ENCODE results near the gene IL1RAPL1. TPM values are rescaled to one million over a fixed set of nuclear protein-coding genes. Genes with fewer than 3 reads are reported as not detected.

IL1RAPL1 gene
- total RNA-seq, 1 donor: 1.3 TPM

DNA sequence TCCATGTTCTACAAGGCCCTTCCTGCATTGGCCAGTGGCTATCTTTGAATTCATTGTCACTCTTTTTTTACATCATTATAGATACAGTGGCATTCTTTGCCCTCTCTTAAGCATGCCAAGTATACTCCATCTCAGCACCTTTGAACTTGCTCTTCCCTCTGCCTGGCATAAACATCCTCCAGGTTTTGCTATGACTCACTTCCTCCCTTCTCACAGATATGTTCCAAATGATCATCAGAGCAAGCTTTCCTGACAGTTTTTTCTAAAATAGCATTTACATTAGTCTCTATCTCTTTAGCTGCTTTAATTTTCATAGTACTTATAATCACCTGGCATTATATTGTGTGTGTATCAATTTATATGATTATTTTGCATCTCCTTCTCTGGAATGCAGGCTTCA, 1074.9 kb downstream of the IL1RAPL1 start:
- DNase-seq (ENCODE audit: low read depth): peak; percentile 65
- TF ChIP-seq, protein P1, sequence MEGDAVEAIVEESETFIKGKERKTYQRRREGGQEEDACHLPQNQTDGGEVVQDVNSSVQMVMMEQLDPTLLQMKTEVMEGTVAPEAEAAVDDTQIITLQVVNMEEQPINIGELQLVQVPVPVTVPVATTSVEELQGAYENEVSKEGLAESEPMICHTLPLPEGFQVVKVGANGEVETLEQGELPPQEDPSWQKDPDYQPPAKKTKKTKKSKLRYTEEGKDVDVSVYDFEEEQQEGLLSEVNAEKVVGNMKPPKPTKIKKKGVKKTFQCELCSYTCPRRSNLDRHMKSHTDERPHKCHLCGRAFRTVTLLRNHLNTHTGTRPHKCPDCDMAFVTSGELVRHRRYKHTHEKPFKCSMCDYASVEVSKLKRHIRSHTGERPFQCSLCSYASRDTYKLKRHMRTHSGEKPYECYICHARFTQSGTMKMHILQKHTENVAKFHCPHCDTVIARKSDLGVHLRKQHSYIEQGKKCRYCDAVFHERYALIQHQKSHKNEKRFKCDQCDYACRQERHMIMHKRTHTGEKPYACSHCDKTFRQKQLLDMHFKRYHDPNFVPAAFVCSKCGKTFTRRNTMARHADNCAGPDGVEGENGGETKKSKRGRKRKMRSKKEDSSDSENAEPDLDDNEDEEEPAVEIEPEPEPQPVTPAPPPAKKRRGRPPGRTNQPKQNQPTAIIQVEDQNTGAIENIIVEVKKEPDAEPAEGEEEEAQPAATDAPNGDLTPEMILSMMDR (IDR thresholded peaks at IDR 0.05; ENCODE audit: insufficient read depth, low read depth, low read length): no peak
- H3K4me3 ChIP-seq (ENCODE audit: low read depth, low read length): no peak overlapping the region

DNA sequence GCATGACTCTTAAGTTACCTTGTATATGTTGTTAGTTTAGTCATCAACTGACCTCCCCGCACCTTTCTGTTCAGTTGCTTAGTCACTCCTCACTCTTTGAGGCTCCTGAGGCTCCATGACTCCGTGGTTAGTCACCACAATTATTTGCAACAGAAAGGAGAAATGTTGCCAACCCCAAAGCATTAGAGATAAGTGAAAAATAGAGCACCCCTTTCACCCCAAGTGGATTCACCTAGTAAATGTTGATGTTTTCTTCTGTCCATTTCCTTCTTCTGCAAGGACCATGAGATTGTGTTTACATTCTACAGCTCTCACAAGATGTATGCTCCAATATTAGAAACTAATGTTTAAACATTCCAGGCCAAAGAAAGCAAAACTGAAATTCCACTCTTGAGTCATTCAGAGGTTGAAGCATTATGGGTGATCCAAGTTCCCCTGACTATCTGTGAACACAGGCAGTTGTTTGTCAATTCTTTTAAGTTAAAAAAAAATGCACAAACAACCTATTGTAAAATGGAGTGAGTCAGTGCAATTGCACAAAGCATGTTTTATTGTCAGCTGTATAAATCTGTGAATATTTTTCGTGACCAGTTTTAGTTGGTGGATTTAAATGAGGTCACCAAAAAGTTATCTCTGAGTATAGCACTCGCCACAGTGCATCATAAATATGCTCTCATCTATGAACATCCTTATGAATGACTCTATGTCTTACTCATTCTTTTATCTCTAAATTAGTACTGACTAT, 1075.7 kb downstream of the IL1RAPL1 start:
- DNase-seq (ENCODE audit: low read depth): peak; percentile 85
- no peak overlapping the region for H3K4me3 ChIP-seq (ENCODE audit: low read depth, low read length)
- TF ChIP-seq, protein P1 (IDR thresholded peaks at IDR 0.05; ENCODE audit: insufficient read depth, low read depth, low read length): no peak

DNA sequence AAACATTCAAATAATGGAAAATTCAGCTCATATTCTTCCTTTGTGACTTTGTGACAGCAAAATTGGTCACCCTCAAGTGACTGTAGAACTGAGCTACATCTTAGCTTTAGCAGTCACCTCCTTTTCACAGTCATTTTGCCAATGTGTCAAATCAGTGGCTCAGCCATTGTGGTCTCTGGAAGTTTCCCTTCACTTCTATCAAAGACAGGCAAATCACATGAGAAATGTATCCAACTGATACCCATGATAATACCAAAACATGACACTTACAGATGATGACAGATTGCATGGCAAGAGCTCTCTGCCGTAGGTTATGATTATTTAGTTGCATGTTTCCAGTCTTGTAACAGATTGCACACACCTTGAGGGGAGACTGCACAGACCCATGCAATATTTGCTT, 1078.3 kb downstream of the IL1RAPL1 start:
- no peak overlapping the region for H3K4me3 ChIP-seq (ENCODE audit: low read depth, low read length)
- TF ChIP-seq, protein P1 (IDR thresholded peaks at IDR 0.05; ENCODE audit: insufficient read depth, low read depth, low read length): no peak
- DNase-seq (ENCODE audit: low read depth): no peak

DNA sequence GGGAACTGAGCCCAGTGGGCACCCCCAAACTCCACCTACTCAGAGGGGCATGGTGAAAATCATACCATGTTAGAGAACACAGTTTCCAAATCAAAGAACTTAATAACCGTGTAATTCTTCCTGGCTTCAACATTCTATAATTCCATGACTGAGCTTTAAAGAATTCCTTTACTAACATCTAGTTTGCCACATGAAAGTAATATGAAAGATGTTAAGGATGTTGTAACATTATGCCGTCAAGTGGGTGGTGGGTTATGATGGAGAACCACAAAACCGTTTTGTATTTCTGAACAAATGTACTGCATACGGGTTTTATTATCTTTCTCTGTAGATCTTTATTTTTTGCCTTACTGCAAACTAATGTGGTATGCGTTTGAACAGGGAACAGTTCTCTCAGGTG, 1079.1 kb downstream of the IL1RAPL1 start:
- H3K4me3 ChIP-seq (ENCODE audit: low read depth, low read length): no peak overlapping the region
- no peak for DNase-seq (ENCODE audit: low read depth)
- TF ChIP-seq, protein P1 (IDR thresholded peaks at IDR 0.05; ENCODE audit: insufficient read depth, low read depth, low read length): no peak

DNA sequence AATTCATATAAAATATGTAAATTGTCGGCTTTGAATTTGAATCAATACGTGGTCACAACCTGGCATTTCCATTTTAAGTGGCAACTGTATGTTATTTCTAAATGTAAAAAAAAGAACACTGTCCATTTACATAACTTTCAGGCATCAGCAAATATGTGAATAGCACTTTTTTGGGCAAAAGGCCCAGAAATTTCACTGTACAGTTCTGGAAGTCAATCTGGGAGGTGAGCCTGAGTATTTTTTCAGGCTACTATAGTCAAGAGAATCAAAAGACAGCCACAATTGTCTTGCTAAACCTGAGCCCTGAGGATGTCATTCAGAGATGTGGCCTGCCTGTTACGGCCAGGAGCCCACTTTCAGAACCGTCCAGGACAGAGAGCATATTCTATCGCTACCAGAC, 1084.2 kb downstream of the IL1RAPL1 start:
- H3K4me3 ChIP-seq (ENCODE audit: low read depth, low read length): no peak overlapping the region

DNA sequence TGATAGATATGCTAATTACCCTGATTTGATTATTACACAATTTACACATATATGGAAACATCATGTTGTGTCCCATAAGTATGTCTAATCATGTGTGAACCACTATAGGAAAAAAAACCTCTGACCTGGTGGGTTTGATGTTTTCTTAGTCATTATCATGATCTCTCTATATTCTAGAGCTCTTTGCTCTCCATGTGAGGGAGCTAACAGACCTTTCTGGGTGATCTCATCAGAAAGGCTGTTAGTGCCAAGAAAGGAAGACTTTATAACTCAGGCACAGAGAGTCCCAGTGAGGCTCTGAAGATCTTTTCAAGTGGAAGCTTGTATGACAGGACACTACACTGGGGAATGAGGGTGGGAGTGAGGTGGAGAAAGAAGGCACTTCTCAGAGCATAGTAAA, 1100.4 kb downstream of the IL1RAPL1 start:
- no peak overlapping the region for H3K4me3 ChIP-seq (ENCODE audit: low read depth, low read length)
- TF ChIP-seq, protein P1 (IDR thresholded peaks at IDR 0.05; ENCODE audit: insufficient read depth, low read depth, low read length): peak; percentile 15
- DNase-seq (ENCODE audit: low read depth): peak; percentile 43

More for the DNA sequence above, 1084.2 kb downstream of the IL1RAPL1 start:
- no peak for DNase-seq (ENCODE audit: low read depth)
- TF ChIP-seq, protein P1 (IDR thresholded peaks at IDR 0.05; ENCODE audit: insufficient read depth, low read depth, low read length): no peak

DNA sequence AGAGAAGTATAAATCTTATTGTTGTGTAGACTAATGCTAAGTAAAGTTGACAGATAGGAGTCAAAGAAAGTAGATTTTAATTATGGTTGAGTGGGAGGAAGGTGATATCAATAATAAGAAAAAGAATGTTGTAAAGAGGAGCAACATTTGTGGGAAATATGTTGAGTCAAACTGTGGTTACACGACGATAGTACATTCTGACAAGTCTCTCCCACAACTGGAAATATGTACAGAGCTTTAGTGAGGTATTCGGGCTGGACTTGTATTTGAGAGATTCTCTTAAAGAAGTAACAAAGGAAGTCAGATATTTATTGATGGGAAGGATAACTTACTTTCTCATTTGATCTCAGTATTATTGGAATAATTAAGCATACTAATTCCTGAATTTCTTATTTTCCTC, 1102.8 kb downstream of the IL1RAPL1 start:
- TF ChIP-seq, protein P1 (IDR thresholded peaks at IDR 0.05; ENCODE audit: insufficient read depth, low read depth, low read length): no peak
- H3K4me3 ChIP-seq (ENCODE audit: low read depth, low read length): no peak overlapping the region

More for the DNA sequence above, 1102.8 kb downstream of the IL1RAPL1 start:
- DNase-seq (ENCODE audit: low read depth): peak; percentile 47

Data from fibroblast of villous mesenchyme (primary cell).